GM12878 (cell line): ENCODE measurements around the gene KRT71.

Experiments used
- ATF2 ChIP-seq: IDR thresholded peaks from 2 replicates; pipeline ENCODE4 v1.6.1; 2012; ENCODE audit warnings: low read length, inconsistent platforms
- BMI1 ChIP-seq: fragments of 450-650 bp; IDR thresholded peaks from 2 replicates; pipeline ENCODE4 v1.6.1; 2016; ENCODE audit warnings: mild to moderate bottlenecking, moderate library complexity, borderline replicate concordance
- CHD2 ChIP-seq: IDR thresholded peaks from 2 replicates; pipeline ENCODE4 v1.6.1; 2011; ENCODE audit warnings: low read depth, low read length, improper control_type of control experiment, borderline replicate concordance
- EZH2 ChIP-seq: IDR thresholded peaks from 2 replicates; pipeline ENCODE4 v1.6.1; 2012; ENCODE audit warnings: low read depth, mild to moderate bottlenecking, control low read depth, inconsistent platforms, low read length, borderline replicate concordance; ENCODE audit not compliant: control insufficient read depth
- FOXM1 ChIP-seq: IDR thresholded peaks from 2 replicates; pipeline ENCODE4 v1.6.1; 2012; ENCODE audit warnings: low read depth, mild to moderate bottlenecking, inconsistent platforms, low read length, moderate library complexity
- POLR2A ChIP-seq: IDR thresholded peaks from 2 replicates; pipeline ENCODE4 v1.6.1; 2011; ENCODE audit warnings: low read depth, mild to moderate bottlenecking, low read length
- POLR2AphosphoS5 ChIP-seq: IDR thresholded peaks from 2 replicates; pipeline ENCODE4 v1.6.1; 2011; ENCODE audit warnings: mild to moderate bottlenecking, low read length, inconsistent platforms
- RAD21 ChIP-seq: IDR thresholded peaks from 2 replicates; pipeline ENCODE4 v1.6.1; 2011; ENCODE audit warnings: mild to moderate bottlenecking, low read depth, low read length, moderate library complexity; ENCODE audit not compliant: insufficient read depth
- REST ChIP-seq: IDR thresholded peaks from 2 replicates; pipeline ENCODE4 v1.6.1; 2012; ENCODE audit warnings: mild to moderate bottlenecking, low read depth, low read length
- TAF1 ChIP-seq: IDR thresholded peaks from 2 replicates; pipeline ENCODE4 v1.6.1; 2011; ENCODE audit warnings: mild to moderate bottlenecking, low read depth, low read length, borderline replicate concordance
- ZNF24 ChIP-seq: fragments of 450-650 bp; IDR thresholded peaks from 2 replicates; pipeline ENCODE4 v1.6.1; 2017; ENCODE audit warnings: antibody characterized with exemption, mild to moderate bottlenecking
- TF ChIP-seq, protein P1 (sequence below), 3 experiments: IDR thresholded peaks in 2 of 3; conservative IDR thresholded peaks in 1 of 3; 2 replicates each; pipeline ENCODE4 v1.5.1; 2011; ENCODE audit warnings: low read depth in 3 of 3, low read length in 3 of 3, mild to moderate bottlenecking in 3 of 3, control low read depth in 2 of 3, moderate library complexity in 2 of 3, inconsistent platforms in 1 of 3, mixed read lengths in 1 of 3; ENCODE audit not compliant: control insufficient read depth in 2 of 3, insufficient read depth in 1 of 3; ENCODE audit errors: extremely low read depth in 1 of 3
- TF ChIP-seq, protein P2 (sequence below): IDR thresholded peaks from 2 replicates; pipeline ENCODE4 v1.6.1; 2011; ENCODE audit warnings: low read depth, low read length, improper control_type of control experiment, borderline replicate concordance

GRCh38 chr12:52527121-52527800 lies 25.7 kb downstream of the KRT71 start:
- TF ChIP-seq POLR2A (no peak), FOXM1 (no peak), TAF1 (no peak), BMI1 (no peak), EZH2 (no peak), CHD2 (no peak), ZNF24 (no peak), REST (no peak), POLR2AphosphoS5 (no peak), ATF2 (no peak), RAD21 (no peak)
- TF ChIP-seq, protein P1, sequence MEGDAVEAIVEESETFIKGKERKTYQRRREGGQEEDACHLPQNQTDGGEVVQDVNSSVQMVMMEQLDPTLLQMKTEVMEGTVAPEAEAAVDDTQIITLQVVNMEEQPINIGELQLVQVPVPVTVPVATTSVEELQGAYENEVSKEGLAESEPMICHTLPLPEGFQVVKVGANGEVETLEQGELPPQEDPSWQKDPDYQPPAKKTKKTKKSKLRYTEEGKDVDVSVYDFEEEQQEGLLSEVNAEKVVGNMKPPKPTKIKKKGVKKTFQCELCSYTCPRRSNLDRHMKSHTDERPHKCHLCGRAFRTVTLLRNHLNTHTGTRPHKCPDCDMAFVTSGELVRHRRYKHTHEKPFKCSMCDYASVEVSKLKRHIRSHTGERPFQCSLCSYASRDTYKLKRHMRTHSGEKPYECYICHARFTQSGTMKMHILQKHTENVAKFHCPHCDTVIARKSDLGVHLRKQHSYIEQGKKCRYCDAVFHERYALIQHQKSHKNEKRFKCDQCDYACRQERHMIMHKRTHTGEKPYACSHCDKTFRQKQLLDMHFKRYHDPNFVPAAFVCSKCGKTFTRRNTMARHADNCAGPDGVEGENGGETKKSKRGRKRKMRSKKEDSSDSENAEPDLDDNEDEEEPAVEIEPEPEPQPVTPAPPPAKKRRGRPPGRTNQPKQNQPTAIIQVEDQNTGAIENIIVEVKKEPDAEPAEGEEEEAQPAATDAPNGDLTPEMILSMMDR (IDR thresholded peaks at IDR 0.05 in 2 of 3, conservative IDR thresholded peaks at IDR 0.05 in 1 of 3; ENCODE audit: control insufficient read depth in 2 of 3, extremely low read depth in 1 of 3, insufficient read depth in 1 of 3, low read depth in 3 of 3, low read length in 3 of 3): no peak
- TF ChIP-seq, protein P2, sequence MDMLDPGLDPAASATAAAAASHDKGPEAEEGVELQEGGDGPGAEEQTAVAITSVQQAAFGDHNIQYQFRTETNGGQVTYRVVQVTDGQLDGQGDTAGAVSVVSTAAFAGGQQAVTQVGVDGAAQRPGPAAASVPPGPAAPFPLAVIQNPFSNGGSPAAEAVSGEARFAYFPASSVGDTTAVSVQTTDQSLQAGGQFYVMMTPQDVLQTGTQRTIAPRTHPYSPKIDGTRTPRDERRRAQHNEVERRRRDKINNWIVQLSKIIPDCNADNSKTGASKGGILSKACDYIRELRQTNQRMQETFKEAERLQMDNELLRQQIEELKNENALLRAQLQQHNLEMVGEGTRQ: no peak
